HepG2 (cell line): ENCODE data around the gene RAB3IP. TPM values are rescaled to one million over a fixed set of nuclear protein-coding genes. Genes with fewer than 3 reads are reported as not detected.

Experiments used
- ATAC-seq: fragments of 200-7000 bp; cut with Tn5 transposase; 3 replicates; pipeline ENCODE4 v1.9.1; 2020; ENCODE audit warnings: mild to moderate bottlenecking, moderate library complexity
- BruUV-seq: library from RNA; stranded (reverse); fragments of 400-500 nt; replicated peaks from 2 replicates; lab custom pipeline; 2021; lab: Mats Ljungman, UMichigan
- CTCF ChIA-PET: fragments of 300-600 bp; formaldehyde crosslinking; extraction: SDS; loops from one replicate; lab custom pipeline; 2021; ENCODE audit warnings: low total read pairs, inconsistent platforms, low intra/inter-chr PET ratio; lab: Yijun Ruan, JAX
- POLR2A ChIA-PET: fragments of 350-600 bp; sonication (Branson Sonifier 250); formaldehyde crosslinking; loops from one replicate; lab custom pipeline; 2020; ENCODE audit warnings: antibody characterized with exemption, inconsistent platforms; lab: Yijun Ruan, JAX
- DNase-seq: peaks from one replicate; pipeline ENCODE4 v3.0.0-alpha.2; 2015; ENCODE audit warnings: low spot score
- FAIRE-seq: peaks from 3 replicates; lab custom pipeline; 2011; peaks lifted over from hg19 to GRCh38; lab: Jason Lieb, UNC
- H2AFZ ChIP-seq: one replicate; pipeline ENCODE4 v1.6.1; 2011; ENCODE audit warnings: low read length, inconsistent platforms
- H3K27ac ChIP-seq: fragments of 300-600 bp; 3 replicates; pipeline ENCODE4 v1.8.0; 2011; ENCODE audit warnings: mixed run types, mild to moderate bottlenecking, mixed read lengths, low read length, inconsistent platforms; ENCODE audit not compliant: insufficient read depth; ENCODE audit errors: extremely low read length
- H3K27me3 ChIP-seq, 2 experiments: fragments of 200-600 bp in 1 of 2; 2 replicates in 1 of 2; 3 replicates in 1 of 2; pipeline versions ENCODE4 v1.6.0 to v1.8.0; 2011; ENCODE audit warnings: low read length in 2 of 2, mild to moderate bottlenecking in 2 of 2, moderate library complexity in 2 of 2, inconsistent platforms in 1 of 2; ENCODE audit not compliant: insufficient read depth in 2 of 2, control insufficient read depth in 1 of 2
- H3K36me3 ChIP-seq, 2 experiments: fragments of 200-600 bp in 1 of 2; replicated peaks in 1 of 2; 2 replicates in 1 of 2; 3 replicates in 1 of 2; pipeline versions ENCODE4 v1.5.1 to v1.8.0; 2011; ENCODE audit warnings: low read length in 2 of 2, inconsistent platforms in 1 of 2; ENCODE audit not compliant: insufficient read depth in 2 of 2, control insufficient read depth in 1 of 2
- H3K4me1 ChIP-seq: 2 replicates; pipeline ENCODE4 v1.5.1; 2012; ENCODE audit warnings: low read length, inconsistent platforms; ENCODE audit not compliant: insufficient read depth
- H3K4me2 ChIP-seq: 2 replicates; pipeline ENCODE4 v1.6.0; 2011; ENCODE audit warnings: low read depth, low read length, inconsistent platforms
- H3K4me3 ChIP-seq, 3 experiments: fragments of 200-600 bp in 1 of 3; sonication (generic), shearing (Covaris generic) in 1 of 3; replicated peaks in 1 of 3; 2 replicates each; pipeline ENCODE4 v1.5.1; 2011 to 2016; ENCODE audit warnings: low read length in 3 of 3, inconsistent platforms in 2 of 3, low read depth in 2 of 3, mild to moderate bottlenecking in 2 of 3, control low read depth in 1 of 3, mixed read lengths in 1 of 3; ENCODE audit not compliant: insufficient read depth in 1 of 3
- H3K79me2 ChIP-seq: one replicate; pipeline ENCODE4 v1.6.1; 2011; ENCODE audit warnings: low read length, inconsistent platforms; ENCODE audit not compliant: insufficient read depth
- H3K9ac ChIP-seq: 2 replicates; pipeline ENCODE4 v1.6.0; 2011; ENCODE audit warnings: mild to moderate bottlenecking, low read depth, low read length, inconsistent platforms; ENCODE audit not compliant: insufficient read depth
- H3K9me3 ChIP-seq: 2 replicates; pipeline ENCODE4 v1.5.1; 2012; ENCODE audit warnings: mild to moderate bottlenecking, low read length
- H4K20me1 ChIP-seq: 2 replicates; pipeline ENCODE4 v1.6.0; 2011; ENCODE audit warnings: inconsistent platforms, mild to moderate bottlenecking, low read length, moderate library complexity; ENCODE audit not compliant: insufficient read depth
- CSRNP2 ChIP-seq: sonication (generic); formaldehyde crosslinking; conservative IDR thresholded peaks from 2 replicates; pipeline ENCODE4 v1.8.0; 2022; ENCODE audit warnings: low read depth, missing genetic modification reagents
- DNMT3B ChIP-seq: conservative IDR thresholded peaks from 2 replicates; pipeline ENCODE4 v1.6.1; 2016; ENCODE audit warnings: missing biosample characterization, control low read depth
- ELF4 ChIP-seq: sonication (generic); formaldehyde crosslinking; IDR thresholded peaks from 2 replicates; pipeline ENCODE4 v1.5.0; 2020; ENCODE audit warnings: missing genetic modification reagents, mild to moderate bottlenecking, moderate library complexity, borderline replicate concordance
- FOXK1 ChIP-seq: sonication (generic); formaldehyde crosslinking; IDR thresholded peaks from 2 replicates; pipeline ENCODE4 v1.4.0; 2020; ENCODE audit warnings: low read depth, missing genetic modification reagents, borderline replicate concordance
- HES4 ChIP-seq: sonication (generic); formaldehyde crosslinking; IDR thresholded peaks from 2 replicates; pipeline ENCODE4 v1.9.0; 2021; ENCODE audit warnings: mild to moderate bottlenecking, missing genetic modification reagents, borderline replicate concordance
- NR1H2 ChIP-seq: sonication (generic); formaldehyde crosslinking; IDR thresholded peaks from 2 replicates; pipeline ENCODE4 v1.8.1; 2022; ENCODE audit warnings: low read depth, missing genetic modification reagents, borderline replicate concordance
- REPIN1 ChIP-seq: sonication (generic); formaldehyde crosslinking; IDR thresholded peaks from 2 replicates; pipeline ENCODE4 v1.8.0; 2022; ENCODE audit warnings: missing genetic modification reagents, low read depth, mild to moderate bottlenecking, borderline replicate concordance
- RNF219 ChIP-seq: sonication (generic); formaldehyde crosslinking; IDR thresholded peaks from 2 replicates; pipeline ENCODE4 v1.5.0; 2020; ENCODE audit warnings: mild to moderate bottlenecking, missing genetic modification reagents
- TFAP4 ChIP-seq: sonication (generic); IDR thresholded peaks from 2 replicates; pipeline ENCODE4 v1.6.1; 2016; ENCODE audit warnings: low read depth, borderline replicate concordance
- ZNF382 ChIP-seq: sonication (generic); formaldehyde crosslinking; IDR thresholded peaks from 2 replicates; pipeline ENCODE4 v1.5.0; 2020; ENCODE audit warnings: missing genetic modification reagents, mild to moderate bottlenecking, borderline replicate concordance
- ZSCAN12 ChIP-seq: sonication (generic); formaldehyde crosslinking; IDR thresholded peaks from 2 replicates; pipeline ENCODE4 v1.9.0; 2021; ENCODE audit warnings: mild to moderate bottlenecking, missing genetic modification reagents
- ZSCAN5A ChIP-seq: sonication (generic); formaldehyde crosslinking; IDR thresholded peaks from 2 replicates; pipeline ENCODE4 v1.8.0; 2022; ENCODE audit warnings: mild to moderate bottlenecking, missing genetic modification reagents, borderline replicate concordance
- WGBS: methylation state at CpG from one replicate; pipeline ENCODE4 v1.1.6; 2017; ENCODE audit warnings: low lambda C conversion rate; 5-methylcytosine and 5-hydroxymethylcytosine counted together
- in situ Hi-C: cut with HindIII; loops from 2 replicates; pipeline ENCODE4 v1.10.0; 2017; ENCODE audit warnings: low pct_unique_long_range_greater_than_20kb; ENCODE audit not compliant: extremely low pct_ligation_motif_present
- intact Hi-C: fragments of 100-400 bp; cut with micrococcal nuclease; formaldehyde crosslinking; loops from one replicate; pipeline ENCODE4 v1.10.0; 2022; ENCODE audit not compliant: unreplicated experiment
- polyA plus RNA-seq, 8 experiments: library from polyadenylated mRNA; depleted of rRNA in 3 of 8; stranded (reverse) in 7 of 8; unstranded in 1 of 8; fragments of >200 nt; fragmentation: Illumina TruSeq in 4 of 8; extraction: Trizol in 4 of 8; gene quantifications; 2 replicates each; pipeline versions ENCODE4 v1.2.1 to v1.2.3, GENCODE V29; 2011 to 2016; ENCODE audit warnings: low read depth in 4 of 8, missing spikeins in 1 of 8, mixed read lengths in 1 of 8; ENCODE audit not compliant: insufficient read depth in 1 of 8
- total RNA-seq, 5 experiments: library from RNA; depleted of rRNA; stranded (reverse); fragments of >200 nt; fragmentation: Illumina TruSeq; extraction: Trizol; gene quantifications; 2 replicates each; pipeline ENCODE4 v1.2.3, GENCODE V29; 2016; ENCODE audit warnings: low read depth in 1 of 5

RAB3IP gene
- total and polyA plus RNA-seq, 2 of the 13 experiments (the other 11 are each of a cell fraction or from before 2014, with no cell fraction given): 33.6 to 41.1 TPM

- TF ChIP-seq RNF219 (CRISPR knock-in tag) (no peak), ELF4 (no peak)
Measured at GRCh38 chr12:69755302-69755701, 16.6 kb downstream of the RAB3IP start (continued).

GRCh38 chr12:69756088-69756755 is 17.6 kb downstream of the RAB3IP start:
- no peak for FAIRE-seq
- 96% methylated on average over 6 of the region's 6 CpGs for WGBS
- no peak overlapping the region for H3K27ac ChIP-seq
- ChIA-PET CTCF (no interaction called here), POLR2A (no interaction called here)
- no peaks in the 10 kb centered on the region for H3K9me3 ChIP-seq
- H3K27me3 ChIP-seq: no peaks in the 10 kb centered on the region
- no peak for ATAC-seq
- no TSS peak for BruUV-seq
- no peak overlapping the region for H3K4me2 ChIP-seq
- no peak overlapping the region for H2AFZ ChIP-seq
- H3K4me1 ChIP-seq: no peaks in the 10 kb centered on the region
- intact Hi-C loops (no loop called here), in situ Hi-C loops (no loop called here)
- no peak overlapping the region for H3K4me3 ChIP-seq
- H3K9ac ChIP-seq: no peak overlapping the region
- DNase-seq: no peak
- H3K79me2 ChIP-seq: peaks cover 2% of the 10 kb centered on the region
- no peaks in the 10 kb centered on the region; the same call in 1 of the 2 replicates for H4K20me1 ChIP-seq
- H3K36me3 ChIP-seq: peaks cover 1 to 5% of the 10 kb centered on the region in 2 experiments; a peak in 2 of 5 replicates
- TF ChIP-seq FOXK1 (CRISPR knock-in tag): no peak
- no peak for TF ChIP-seq ZSCAN12 (CRISPR knock-in tag)
- TF ChIP-seq DNMT3B: no peak
- no peak for TF ChIP-seq HES4 (CRISPR knock-in tag)
- no peak for TF ChIP-seq ZSCAN5A
- no peak for TF ChIP-seq NR1H2 (CRISPR knock-in tag)
- no peak for TF ChIP-seq CSRNP2 (CRISPR knock-in tag)
- no peak for TF ChIP-seq TFAP4
- no peak for TF ChIP-seq REPIN1
- TF ChIP-seq ZNF382 (CRISPR knock-in tag): no peak
